SKM-1 treated with dmso at 0.1 percent for 144 hours (cell line): Measurements from ENCODE around the gene SERTM2.
A peak's percentile ranks its signal among the peaks of the same experiment; 100 is the strongest.
"Not testable (repeated sequence)": the region's sequence is repeated elsewhere in the genome, so short reads cannot be mapped to it uniquely, and the experiment has no call there.

ENCODE experiments used
- DNase-seq: peaks from one replicate; lab custom pipeline; 2025; ENCODE audit not compliant: unreplicated experiment; lab: John Stamatoyannopoulos, UW

SERTM2 gene

DNA sequence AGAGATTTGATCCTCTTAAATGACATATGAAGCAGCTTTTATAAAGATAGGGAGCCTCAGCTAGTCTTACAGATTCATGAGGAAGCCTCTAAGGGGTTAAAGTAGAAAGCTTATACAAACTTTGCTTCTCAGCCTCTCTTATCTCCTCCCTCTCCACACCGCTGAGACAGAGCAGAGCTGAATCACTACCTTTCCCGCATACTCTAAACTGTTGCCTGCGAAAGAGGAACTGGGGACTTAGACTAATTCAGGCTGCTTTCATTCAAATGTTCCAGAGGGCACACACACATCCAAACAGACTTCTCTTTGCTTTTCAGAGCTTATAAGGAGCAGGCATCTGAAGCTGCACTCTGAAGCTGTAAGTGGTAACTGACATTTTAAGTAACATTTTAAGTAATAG, at the start of gene SERTM2:
TSS of gene SERTM2 (plus strand) at position 169 of the 400 bp plus-strand sequence. CDS start 7,213 bp downstream, outside the sequence.
- DNase-seq: peak; percentile 57

DNA sequence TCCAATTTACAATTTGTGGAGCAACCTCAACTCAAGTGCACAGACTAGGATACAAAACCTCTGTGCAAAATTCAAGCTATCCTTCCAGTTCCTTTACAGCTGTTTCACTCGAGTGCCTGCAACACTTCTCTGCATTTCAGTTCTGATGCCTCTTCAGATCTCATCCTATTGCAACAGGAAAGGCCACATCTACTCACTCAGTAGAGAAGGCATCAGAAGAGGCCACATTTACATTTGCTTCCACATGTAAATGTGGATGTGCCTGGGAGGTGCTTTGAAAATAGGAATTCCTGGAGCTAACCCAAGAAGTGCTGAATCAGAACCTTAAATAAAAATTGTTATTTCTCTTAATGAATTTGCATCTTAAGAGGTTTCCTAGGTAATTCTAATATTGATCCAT, 45.8 kb upstream of the SERTM2 start:
- DNase-seq: no peak

GRCh38 chrX:111467896-111468295, 43.5 kb upstream of the SERTM2 start:
- DNase-seq: no peak

GRCh38 chrX:111470681-111471403, 40.6 kb upstream of the SERTM2 start:
- no peak for DNase-seq

DNA sequence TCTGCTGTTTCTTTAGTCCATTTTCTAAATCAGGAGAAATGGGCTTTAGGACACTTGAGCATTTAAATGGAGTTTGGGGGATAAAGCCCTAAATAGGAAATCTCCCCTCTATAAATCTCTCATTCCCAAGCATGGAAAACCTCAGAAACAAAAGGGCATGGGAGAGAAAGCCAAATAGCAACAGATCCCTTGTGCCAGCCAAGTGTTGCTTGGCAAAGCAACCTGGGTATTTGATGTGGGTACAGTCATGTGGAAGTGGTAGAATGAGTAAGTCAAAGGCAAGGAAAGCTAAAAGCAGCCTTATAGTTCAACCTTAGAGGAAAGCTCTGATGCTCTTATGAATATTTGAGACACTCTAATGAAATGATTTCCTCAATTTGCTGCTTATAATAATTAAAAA, 29.5 kb upstream of the SERTM2 start:
- DNase-seq: no peak

GRCh38 chrX:111483135-111483534, 28.3 kb upstream of the SERTM2 start:
- DNase-seq: no peak

DNA sequence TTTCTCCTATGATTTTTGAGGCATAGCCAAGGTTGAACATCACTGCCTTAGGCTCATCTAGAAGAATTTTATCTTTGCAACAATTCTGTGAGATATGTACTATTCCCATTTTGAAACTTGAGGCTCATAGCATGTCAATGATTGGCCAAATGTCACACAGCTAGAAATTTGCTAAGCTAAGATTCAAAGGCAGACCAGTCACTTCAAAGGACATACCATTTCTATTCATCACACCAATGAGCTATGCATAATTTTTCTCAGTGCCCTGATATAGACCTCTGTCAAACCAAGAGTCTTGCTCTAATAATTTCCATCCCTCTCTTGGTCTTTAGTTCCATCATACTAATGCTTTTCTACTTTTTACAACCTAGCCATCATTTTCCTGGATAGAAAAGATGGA, 27.6 kb upstream of the SERTM2 start:
- no peak for DNase-seq

DNA sequence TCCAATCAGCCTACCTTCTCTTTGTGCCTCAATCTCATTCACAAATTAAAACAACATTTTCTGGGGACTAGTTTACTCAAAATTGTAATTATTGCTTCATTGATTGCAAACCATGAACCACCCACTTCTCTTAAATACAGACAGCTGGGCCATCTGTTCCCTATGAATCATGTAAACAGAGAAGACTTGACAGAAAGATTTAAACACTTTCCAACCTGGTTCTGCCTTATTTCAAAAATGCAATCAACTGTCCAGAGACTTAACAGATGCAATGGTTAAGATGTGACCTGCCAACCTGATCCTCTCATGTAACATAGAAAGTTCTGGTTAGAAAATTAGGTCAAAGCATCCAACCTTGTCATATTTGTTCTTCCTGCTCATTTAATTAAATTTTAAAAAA, 20.8 kb upstream of the SERTM2 start:
- no peak for DNase-seq

DNA sequence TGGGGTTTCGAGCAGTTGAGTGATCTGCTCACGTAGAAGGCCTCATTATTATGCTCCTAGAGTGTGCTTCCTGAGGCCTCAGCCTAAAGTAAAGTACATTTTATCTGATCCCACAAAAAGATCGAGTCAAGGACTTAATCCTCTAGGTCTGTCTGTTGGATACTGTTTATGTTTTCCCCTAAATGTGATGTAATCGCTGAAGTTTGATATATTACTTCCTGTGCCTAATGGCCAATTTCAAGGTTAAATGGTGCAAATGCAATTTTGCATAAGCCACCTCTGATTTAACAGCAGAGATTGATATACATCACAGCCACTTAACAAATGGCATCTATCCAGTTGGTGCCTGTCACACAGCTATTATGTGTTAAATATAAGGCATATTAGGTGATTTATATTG, 19.4 kb upstream of the SERTM2 start:
- no peak for DNase-seq

DNA sequence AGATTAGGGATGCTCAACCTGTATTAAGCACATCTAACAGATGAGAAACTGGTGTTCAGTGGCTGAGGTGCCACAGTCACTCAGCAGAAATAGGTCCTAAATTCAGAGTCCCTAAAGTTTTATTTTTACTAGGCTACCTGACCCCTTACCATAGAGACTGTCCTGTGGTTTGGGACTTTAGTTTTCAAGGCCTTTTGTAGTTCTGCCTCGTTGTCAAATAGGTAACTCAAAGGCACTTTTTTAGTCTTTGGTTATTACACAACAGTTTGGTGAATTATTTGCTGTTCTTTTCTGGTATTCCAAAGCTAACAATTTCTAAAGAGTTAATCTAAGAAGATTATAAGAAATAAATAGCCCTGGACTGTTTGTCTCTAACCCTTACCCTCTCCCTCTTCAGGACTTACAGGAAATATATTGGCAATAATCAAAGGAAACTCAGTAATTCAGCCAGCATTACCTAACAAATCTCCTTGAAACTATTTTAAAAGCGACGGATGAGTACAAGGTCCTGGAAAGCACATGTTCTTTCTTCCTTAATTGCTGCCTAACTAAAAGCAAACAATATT, 12.8 kb upstream of the SERTM2 start:
- no peak for DNase-seq

DNA sequence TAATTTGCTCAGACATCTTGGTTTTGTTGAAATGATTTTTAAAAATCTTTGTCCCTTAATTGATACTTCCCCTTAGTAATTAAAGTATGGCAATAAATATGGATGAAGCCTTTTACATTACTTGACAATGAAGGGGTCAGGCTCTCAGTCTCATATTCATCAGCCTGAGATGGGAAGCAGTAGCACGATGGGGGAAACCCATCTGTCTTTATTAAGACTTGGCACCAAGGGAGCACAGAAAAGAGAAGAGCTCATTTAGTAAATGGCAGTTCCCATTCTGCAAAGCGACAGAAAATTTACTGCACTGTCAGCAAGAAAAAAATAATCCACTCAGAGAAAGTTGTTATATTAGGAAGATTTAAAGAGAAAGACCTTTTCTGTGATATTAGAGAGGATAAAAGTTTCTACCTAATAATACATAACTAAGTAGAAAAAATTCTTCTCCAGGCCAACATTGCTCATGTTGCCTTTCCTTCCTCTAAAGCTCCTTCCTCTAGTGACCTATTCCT, 7.9 kb upstream of the SERTM2 start:
- no peak for DNase-seq

DNA sequence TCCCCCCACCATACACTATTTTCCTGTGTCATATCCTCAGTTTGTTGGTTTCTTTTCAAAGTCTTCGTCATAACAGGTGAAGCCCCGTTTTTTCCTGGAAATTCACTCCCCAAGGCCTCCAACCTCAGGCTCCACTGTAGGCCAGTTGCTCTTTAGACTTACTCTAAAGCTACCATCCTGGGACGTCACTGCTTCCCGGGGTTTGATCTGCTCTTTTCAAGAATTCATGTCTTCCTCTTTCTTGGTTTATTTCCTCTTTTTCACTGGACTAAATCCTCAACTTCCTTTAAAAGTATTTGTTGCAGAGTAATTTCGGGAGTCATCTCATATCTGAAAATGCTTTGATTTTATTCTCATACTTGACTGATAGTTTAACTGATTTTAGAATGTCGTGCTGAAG, 6.5 kb upstream of the SERTM2 start:
- peak; percentile 50 for DNase-seq

DNA sequence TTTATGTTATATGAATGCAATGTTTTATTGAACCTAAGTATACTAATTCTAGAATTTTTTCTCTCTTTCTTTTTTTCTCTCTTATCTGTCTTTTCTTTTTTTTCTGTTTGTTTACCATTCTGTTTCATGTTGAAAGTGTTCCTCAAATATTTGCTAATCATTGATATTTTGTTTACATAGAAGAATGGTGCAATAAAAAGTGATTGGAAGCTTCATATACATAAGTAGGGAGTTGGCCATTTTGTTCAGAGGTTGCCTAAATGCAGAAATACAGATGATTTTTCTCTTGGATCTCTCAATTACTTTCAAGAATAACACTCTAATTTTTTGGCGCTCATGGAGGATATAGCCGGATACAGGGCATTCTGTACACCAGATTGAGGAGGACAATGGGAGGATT, 5.7 kb upstream of the SERTM2 start:
- no peak for DNase-seq

DNA sequence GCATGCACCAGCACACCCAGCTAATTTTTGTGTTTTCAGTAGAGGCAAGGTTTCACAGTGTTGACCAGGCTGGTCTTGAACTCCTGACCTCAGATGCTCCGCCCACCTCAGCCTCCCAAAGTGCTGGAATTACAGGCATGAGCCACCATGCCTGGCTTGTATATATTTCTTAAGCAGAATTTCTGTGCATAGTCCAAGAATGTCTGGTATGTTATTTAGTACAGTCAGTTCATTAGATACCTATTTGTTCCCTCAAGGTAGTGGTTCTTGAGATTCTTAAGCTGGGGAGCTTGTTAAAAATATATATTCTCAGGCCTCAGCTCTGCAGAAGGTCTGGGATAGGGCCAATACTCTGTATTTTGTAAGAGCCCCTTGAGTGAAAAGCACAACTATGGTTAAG, 4.6 kb upstream of the SERTM2 start:
- DNase-seq: no peak

DNA sequence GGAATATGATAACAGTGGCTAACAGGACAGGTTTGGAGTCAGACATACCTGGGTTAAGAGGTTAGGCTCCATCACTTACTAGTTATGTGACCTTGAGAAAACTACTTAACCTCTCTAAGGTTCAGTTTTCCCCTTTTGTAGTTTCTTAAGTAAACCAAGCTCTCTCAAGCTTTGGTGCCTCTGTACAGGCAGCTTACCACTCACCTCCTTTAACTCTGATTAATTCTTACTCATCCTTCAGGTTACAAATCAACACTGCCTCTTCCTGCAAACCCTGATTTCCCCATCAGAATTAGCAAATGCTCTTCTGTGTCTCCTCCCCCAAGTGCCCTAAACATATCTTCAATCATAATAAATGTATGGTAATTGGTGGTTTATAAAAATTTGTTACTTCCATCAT, 3.5 kb upstream of the SERTM2 start:
- DNase-seq: no peak

DNA sequence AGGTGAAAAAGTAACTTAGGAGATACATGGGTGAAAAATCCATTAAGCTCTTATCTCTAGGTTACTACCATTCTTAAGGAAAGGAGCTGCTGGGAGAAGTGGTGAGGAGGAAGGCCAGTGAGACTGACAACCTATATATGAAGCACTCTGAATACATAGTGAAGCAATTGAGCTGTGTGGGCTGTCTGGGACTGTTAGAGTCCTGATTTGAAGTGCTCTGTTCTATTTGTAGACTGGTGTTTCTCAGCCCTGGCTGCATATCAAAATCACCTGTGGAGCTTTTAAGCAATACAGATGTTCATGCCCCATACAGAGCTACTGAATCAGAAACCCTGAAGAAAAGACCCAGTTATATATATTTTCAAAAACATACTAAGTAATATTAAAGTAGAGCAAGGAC, 3.9 kb downstream of the SERTM2 start:
- DNase-seq: no peak

- DNase-seq: no peak
Observed at GRCh38 chrX:111518667-111519066, 7.2 kb downstream of the SERTM2 start.

DNA sequence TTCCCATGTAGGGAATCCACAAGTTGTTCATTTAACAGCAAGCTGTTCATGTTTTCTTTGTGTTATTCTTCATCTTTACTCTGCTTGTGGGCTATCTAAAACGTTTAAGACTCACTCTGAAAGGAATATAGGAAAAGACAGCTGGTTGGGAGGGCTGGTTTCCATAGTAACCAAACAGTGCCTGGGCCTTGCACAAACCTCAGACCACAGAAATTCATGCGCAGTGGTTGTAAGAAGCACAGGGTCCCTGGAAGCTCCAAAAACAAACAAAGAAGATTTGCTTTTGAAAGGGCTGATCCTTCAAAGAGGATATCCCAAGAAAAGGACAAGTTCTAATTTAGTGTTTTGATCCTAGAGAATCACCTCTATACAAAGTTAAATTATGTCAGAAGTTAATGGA, 7.8 kb downstream of the SERTM2 start:
- no peak for DNase-seq

DNA sequence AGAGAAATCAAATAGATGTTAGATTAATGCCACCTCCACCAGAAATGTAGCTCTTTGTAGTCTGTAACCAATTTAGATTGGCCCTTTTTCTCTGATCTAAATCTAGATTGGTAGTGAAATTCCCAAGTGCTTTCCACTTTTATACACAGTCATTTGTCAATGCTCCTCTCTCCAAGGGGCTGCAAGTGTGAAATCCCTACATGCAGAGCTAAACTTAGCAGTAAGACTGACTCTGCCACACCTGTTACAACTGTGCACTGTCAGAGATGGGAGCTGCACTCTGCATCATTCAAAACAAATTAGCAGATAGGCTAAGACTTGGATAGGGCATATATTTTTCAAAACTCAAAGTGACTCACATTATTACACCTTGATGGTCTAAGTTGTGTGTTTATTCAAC, 9.1 kb downstream of the SERTM2 start:
- no peak for DNase-seq

GRCh38 chrX:111521169-111521568, 9.7 kb downstream of the SERTM2 start:
- no peak for DNase-seq

DNA sequence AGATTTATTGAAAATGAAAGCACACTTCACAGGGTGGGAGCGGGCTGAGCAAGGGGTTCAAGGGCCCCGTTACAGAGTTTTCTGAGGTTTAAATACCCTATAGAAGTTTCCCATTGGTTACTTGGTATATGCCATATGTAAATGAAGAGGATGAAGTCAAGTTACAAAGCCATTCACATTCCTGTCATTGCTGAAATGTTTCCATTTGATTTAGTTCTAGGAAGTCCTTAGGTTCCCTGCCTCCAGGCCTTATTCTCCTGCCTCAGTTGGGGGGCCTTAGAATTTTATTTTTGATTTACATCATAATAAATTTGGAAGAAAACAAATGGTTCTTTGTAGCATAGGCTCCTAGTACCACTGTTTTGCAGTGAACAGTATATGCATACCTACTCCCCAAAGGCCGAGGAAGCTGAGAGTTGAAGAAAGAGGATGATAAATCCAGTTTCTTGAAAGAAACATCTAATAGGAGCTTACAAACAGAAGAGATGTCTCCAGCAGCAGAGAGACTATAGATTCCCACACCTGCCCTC, 31.8 kb downstream of the SERTM2 start:
- DNase-seq: no peak

- not testable (repeated sequence) for DNase-seq
Observed at GRCh38 chrX:111549235-111549634, 37.8 kb downstream of the SERTM2 start.
